Stimulated activated CD4-positive, alpha-beta T cell treated with anti-CD3 and anti-CD28 coated beads, Interleukin-2, amount 100 ng/mL, for 24 hours (primary cell): ENCODE results near the gene WDR62.

Source experiments
- DNase-seq, 2 donors: peaks; one replicate each; pipeline ENCODE4 v3.0.0-alpha.2; 2020

The WDR62 gene

GRCh38 chr19:36142496-36142895, 87.8 kb downstream of the WDR62 start:
- no peak for DNase-seq

GRCh38 chr19:36144624-36145023, 89.9 kb downstream of the WDR62 start:
- DNase-seq, result no peak

- no peak for DNase-seq
Observed at GRCh38 chr19:36149673-36150406, 95.1 kb downstream of the WDR62 start.

- no peak for DNase-seq
Observed at GRCh38 chr19:36150586-36150985, 95.9 kb downstream of the WDR62 start.

- no peak for DNase-seq
Observed at GRCh38 chr19:36151144-36152018, 96.7 kb downstream of the WDR62 start.

- no peak for DNase-seq
Observed at GRCh38 chr19:36152019-36152351, 97.3 kb downstream of the WDR62 start.

- DNase-seq, result no peak
Observed at GRCh38 chr19:36152352-36153091, 97.8 kb downstream of the WDR62 start, which contains the start of gene COX7A1. Gene COX7A1 (minus strand): TSS chr19:36152447. CDS start chr19:36152407, 40 bp downstream.

- no peak for DNase-seq
Observed at GRCh38 chr19:36153126-36153525, 98.4 kb downstream of the WDR62 start.
